ENCODE results near the gene CHCHD2.
"Not testable (repeated sequence)": the region's sequence is repeated elsewhere in the genome, so short reads cannot be mapped to it uniquely, and the experiment has no call there.

Gene CHCHD2

DNA sequence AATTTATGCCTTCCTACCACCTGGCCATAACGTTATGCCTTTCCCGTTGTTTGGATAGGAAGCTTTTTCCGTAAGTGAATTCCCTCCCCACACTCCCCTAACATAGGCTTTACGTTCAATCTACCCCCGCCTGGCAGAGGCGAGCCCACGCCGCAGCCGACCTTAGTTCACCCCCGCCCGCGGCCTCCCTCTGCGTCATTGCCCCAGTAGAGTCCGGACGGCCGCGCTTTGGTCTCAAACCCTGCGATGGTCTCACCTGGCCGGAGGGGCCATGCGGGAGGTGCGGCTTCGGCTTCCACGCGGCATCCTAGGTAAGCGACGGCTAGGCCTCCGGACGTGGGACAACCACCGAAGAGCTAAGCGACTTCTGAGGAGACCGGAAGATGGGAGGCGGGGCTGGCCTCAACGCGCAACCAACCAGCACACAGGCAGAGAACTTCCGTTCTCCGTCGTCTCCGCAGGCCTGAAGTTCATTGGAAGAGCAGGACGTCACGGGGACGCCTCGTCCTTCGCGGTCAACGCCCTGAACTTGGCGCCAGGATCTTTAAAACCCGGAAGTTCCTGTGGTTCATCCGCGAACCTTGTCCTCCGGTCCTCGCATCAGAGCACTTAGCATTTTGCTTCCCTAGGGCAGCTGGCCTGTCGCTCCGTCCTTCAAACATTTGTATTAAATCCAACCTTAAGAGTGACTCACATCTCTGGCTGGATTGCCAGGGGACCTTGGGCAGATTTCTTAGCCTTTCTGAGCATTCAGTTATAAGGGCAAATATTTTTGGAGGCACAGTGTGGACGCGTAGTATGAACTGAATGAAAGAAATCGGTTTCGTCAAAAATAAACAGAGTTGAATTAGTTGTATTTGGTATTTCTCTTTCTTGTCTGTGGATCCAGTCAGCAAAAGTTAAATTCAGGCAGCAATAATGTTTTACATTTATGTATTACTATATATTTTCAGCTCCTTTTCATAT, at the start of gene CHCHD2:
CHCHD2 (minus strand) TSS at position 369 of the 966 bp plus-strand sequence; CDS start at position 306, 63 bp downstream.
- DNase-seq (ENCODE audit: low read depth): peak; percentile 81

GRCh38 chr7:56131062-56131461, 24.8 kb upstream of the CHCHD2 start:
- not testable (repeated sequence) for DNase-seq (ENCODE audit: low read depth)

DNA sequence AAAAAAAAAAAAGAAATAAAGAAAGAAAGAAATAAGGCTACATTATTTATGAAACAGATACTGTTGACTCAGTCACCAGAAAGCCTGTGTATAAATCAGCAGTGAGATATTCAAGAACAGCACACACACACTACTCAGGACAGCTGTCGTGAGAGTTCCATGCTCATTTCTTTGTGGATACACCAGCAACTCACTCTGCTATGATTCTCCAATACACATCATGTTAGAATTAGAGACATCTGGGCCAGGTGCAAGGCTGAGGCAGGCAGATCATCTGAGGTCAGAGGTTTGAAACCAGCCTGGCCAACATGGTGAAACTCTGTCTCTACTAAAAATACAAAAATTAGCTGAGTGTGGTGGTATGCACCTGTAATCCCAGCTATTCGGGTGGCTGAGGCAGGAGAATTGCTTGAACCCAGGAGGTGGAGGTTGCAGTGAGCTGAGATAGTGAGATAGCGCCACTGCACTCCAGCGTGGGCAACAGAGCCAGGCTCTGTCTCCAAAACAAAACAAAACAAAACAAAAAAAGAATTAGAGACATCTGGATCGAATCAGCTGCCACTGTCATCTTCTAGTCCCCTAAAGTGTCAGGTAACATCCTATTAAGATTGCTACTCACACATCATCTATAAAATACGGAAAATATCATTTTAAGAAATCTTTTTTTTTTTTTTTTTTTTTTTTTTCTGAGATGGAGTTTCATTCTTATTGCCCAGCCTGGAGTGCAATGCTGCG, 21.1 kb upstream of the CHCHD2 start:
- no peak for DNase-seq (ENCODE audit: low read depth)

DNA sequence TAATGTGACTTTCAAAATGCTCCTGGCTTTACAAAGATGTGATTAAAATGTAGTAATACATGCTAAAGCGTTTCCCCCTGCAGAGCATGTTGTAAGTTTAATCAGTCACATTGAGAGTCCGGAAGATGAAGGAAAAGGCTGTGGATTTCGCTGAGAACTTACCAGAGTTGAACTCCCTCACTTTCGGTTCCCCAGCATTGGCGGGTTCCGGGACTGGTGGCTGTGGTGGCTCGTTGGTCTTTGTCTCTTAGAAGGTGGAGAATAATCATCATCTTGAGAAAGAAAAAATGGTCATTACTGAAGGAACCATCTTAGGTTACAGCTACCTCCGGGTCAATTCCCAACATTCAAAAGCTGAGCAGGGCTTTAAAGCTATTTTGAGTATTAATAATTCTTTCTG, 19.6 kb upstream of the CHCHD2 start:
- DNase-seq (ENCODE audit: low read depth): no peak

GRCh38 chr7:56124981-56125380, 18.7 kb upstream of the CHCHD2 start:
- no peak for DNase-seq (ENCODE audit: low read depth)

GRCh38 chr7:56121440-56121839, 15.2 kb upstream of the CHCHD2 start:
- no peak for DNase-seq (ENCODE audit: low read depth)

DNA sequence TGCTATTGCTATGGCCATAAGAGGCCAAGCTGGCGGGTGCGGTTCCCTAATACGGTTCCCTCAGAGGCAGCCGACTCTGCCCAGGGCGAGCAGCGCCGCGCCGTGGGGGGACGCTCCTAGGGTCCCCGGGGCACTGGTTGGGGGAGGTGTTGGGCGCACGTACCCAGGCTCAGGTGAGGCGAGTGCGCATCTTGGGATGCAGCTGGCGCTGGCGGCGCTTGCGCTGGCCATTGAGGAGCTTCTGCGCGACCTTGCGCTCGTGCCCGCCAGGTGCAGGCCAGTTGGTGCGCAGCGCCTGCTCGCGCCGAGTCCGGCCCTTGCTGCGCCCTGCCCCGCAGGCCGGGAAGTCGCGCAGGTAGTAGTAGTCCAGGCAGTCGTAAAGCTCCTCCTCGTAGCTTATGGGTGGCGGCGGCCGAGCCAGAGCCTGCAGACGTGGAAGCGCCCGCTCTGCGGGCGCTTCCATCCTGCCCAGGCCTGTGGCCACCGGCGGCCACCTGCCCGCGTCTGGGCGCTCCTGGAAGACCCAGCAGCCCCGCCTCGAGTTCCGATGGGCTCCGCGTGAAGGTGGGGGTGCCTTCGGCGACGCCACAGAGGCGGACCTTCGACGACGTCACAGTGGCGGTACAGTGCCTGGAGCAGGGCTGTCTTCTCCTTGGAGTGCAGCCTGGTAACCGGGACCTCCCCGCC, 9.7 kb upstream of the CHCHD2 start, which contains the start of gene NUPR2:
NUPR2 (minus strand) TSS at position 566 of the 687 bp plus-strand sequence; CDS start at position 463, 103 bp downstream.
- DNase-seq (ENCODE audit: low read depth): no peak

DNA sequence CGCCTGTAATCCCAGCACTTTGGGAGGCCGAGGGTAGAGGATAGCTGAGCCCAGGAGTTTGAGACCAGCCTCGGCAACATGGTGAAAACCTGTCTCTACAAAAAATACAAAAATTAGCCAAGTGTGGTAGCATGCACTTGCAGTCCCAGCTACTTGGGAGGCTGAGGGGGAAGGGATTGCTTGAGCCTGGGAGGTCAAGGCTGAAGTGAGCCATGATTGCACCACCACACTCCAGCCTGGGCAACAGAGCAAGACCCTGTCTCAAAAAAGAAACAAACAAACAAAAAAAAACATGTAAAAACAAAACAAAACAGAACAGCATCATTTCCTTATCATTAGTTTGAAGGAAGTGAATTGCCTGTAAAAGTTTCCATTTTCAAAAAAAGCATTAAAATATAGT, 6.0 kb upstream of the CHCHD2 start:
- not testable (repeated sequence) for DNase-seq (ENCODE audit: low read depth)

DNA sequence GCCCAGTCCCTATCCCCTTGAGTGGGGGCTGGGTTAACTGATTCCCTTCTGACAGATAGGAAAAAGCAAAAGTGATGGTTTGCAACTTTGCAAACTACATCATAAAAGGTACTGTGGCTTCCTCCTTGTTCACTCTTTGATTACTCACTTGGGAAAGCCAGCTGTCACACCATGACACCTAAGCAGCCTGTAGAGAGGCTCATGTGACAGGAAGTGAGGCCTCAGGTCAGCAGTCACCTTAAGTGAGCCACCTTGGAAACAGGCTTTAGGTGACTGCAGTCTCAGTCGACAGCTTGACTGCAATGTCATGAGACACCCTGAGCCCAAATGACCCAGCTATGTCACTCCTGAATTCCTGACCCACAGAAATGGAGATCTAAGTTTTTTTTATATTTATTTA, 4.3 kb upstream of the CHCHD2 start:
- no peak for DNase-seq (ENCODE audit: low read depth)

- DNase-seq (ENCODE audit: low read depth): no peak
Observed at GRCh38 chr7:56107954-56108258, 1.6 kb upstream of the CHCHD2 start.

DNA sequence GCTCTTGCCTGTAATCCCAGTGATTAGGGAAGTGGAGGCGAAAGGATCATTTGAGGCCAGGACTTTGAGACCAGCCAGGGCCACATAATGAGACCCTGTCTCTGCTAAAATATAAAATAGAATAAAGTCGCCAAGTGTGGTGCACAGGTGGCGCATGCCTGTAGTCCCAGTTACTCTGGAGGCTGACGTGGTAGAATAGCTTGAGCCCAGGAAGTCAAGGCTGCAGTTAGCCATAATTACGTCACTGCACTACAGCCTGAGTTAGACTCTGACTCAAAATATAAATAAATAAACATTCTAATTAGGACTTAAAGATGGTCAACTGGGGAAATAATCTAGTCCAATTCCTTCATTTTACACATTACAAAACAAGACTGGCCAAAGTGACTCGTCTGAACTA, 768 bp downstream of the CHCHD2 start:
- DNase-seq (ENCODE audit: low read depth): no peak

GRCh38 chr7:56104138-56104537, 2.1 kb downstream of the CHCHD2 start:
- DNase-seq (ENCODE audit: low read depth): not testable (repeated sequence)

DNA sequence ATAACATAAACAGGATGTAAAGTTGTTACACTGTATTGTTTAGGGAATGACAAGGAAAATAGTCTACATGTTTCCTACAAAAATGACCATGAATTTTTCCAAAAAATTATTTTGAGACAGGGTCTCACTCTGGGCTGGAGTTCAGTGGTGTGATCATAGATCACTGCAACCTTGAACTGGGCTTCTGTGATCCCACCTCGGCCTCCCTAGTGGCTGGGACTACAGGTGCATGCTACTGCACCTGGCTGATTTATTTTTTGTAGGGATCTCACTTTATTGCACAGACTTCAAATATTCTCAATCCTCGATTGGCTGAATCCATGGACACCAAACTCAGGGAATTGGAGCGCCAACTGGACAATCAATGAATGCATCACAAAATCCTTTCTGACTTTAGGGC, 6.6 kb downstream of the CHCHD2 start:
- DNase-seq (ENCODE audit: low read depth): no peak

GRCh38 chr7:56098187-56099008, 7.9 kb downstream of the CHCHD2 start:
- DNase-seq (ENCODE audit: low read depth): not testable (repeated sequence)

GRCh38 chr7:56097700-56098099, 8.6 kb downstream of the CHCHD2 start:
- no peak for DNase-seq (ENCODE audit: low read depth)

GRCh38 chr7:56092789-56093531, 13.3 kb downstream of the CHCHD2 start, which contains the start of gene PHKG1:
TSS of gene PHKG1 (minus strand) at chr7:56092952. CDS start at chr7:56088941, 4,011 bp downstream.
- DNase-seq (ENCODE audit: low read depth): no peak

DNA sequence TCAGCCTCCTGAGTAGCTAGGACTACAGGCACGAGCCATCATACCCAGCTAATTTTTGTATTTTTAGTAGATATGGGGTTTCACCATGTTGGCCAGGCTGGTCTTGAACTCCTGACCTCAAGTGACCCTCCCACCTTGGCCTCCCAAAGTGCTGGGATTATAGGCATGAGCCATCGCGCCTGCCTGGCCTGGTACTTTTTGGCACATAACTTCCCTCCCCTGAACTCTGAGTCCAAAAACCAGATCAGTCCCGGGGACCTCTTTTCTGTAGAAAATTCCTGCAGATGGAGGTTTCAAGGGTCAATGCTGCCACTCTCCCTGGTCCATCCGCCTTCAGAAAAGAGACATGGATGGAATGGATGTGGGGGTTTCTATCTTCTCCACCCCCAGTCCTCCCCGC, 13.9 kb downstream of the CHCHD2 start:
- not testable (repeated sequence) for DNase-seq (ENCODE audit: low read depth)

- DNase-seq (ENCODE audit: low read depth): no peak
Observed at GRCh38 chr7:56091591-56091990, 14.7 kb downstream of the CHCHD2 start.

DNA sequence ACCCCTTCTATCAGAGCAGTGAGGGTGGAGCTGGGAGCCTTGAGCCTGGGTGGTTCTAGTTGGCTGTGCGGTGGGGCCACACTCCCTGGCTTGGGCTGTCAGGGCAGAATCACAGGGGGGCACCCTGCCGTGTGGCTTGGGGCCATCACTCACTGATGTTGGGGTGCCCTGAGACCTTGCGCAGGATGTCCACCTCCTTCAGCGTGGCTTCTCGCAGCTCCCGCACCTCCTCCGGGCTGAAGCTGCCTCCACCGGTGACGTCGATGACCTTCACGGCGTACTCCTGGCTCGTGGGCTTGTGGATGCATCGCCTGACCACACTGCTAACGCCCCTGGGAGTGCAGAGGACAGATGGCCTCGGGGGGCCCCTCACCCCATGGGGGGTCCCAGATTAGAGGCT, 18.8 kb downstream of the CHCHD2 start:
- DNase-seq (ENCODE audit: low read depth): no peak

DNA sequence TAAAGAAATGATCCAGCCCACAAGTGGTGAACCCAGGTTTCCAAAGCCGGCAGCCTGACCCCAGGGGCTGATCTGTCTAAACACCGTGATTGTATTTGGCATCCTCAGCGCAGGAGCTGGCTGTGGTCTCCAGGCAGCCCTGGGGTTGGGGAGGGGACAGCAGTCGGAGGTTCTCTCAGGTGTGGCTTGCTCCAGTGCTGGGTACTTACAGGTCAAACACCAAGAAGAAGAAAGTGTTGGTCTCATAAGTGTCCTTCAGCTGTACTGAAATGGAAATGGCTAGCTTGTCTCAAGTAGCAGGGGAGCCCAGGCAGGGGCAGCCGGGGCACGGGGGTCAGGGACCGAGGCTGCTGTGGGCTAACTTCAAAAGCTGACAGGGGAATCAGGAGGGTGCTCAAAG, 19.5 kb downstream of the CHCHD2 start:
- no peak for DNase-seq (ENCODE audit: low read depth)

Data from stimulated activated CD8-positive, alpha-beta memory T cell treated with anti-CD3 and anti-CD28 coated beads, Interleukin-7, amount 100 ng/mL, for 24 hours (primary cell).